GM12878 (cell line): Measurements from ENCODE around the gene TDRD7. TPM values are rescaled to one million over a fixed set of nuclear protein-coding genes. Genes with fewer than 3 reads are reported as not detected.

Experiments
- ATAC-seq: fragments of 200-7000 bp; cut with Tn5 transposase; 3 replicates; pipeline ENCODE4 v1.9.1; 2020; ENCODE audit warnings: mild to moderate bottlenecking, moderate library complexity
- BruUV-seq: library from RNA; stranded (reverse); fragments of 400-500 nt; replicated peaks from 2 replicates; lab custom pipeline; 2021; lab: Mats Ljungman, UMichigan
- CTCF ChIA-PET: fragments of 300-600 bp; sonication (Branson Sonifier 250); formaldehyde crosslinking; extraction: SDS; loops from one replicate; lab custom pipeline; 2021; ENCODE audit warnings: inconsistent platforms; lab: Yijun Ruan, JAX
- POLR2A ChIA-PET: fragments of 350-600 bp; formaldehyde crosslinking; extraction: SDS; loops from one replicate; lab custom pipeline; 2021; ENCODE audit warnings: inconsistent platforms; lab: Charles Lee
- RAD21 ChIA-PET: fragments of 300-600 bp; sonication (Branson Sonifier 250); formaldehyde crosslinking; loops from one replicate; lab custom pipeline; 2023; ENCODE audit warnings: antibody characterized with exemption; ENCODE audit not compliant: unreplicated experiment; lab: Charles Lee
- SMC1A ChIA-PET: fragments of 300-600 bp; sonication (Branson Sonifier 250); formaldehyde crosslinking; loops from one replicate; lab custom pipeline; 2023; ENCODE audit not compliant: unreplicated experiment, uncharacterized antibody; lab: Charles Lee
- DNase-seq: peaks from one replicate; pipeline ENCODE4 v3.0.0-alpha.2; 2011; ENCODE audit warnings: low read depth, low spot score
- FAIRE-seq: peaks from 3 replicates; lab custom pipeline; 2011; peaks lifted over from hg19 to GRCh38; lab: Jason Lieb, UNC
- H2AFZ ChIP-seq: 2 replicates; pipeline ENCODE4 v1.6.0; 2011; ENCODE audit warnings: low read depth, low read length, control low read depth; ENCODE audit not compliant: control insufficient read depth
- H3K27ac ChIP-seq: 2 replicates; pipeline ENCODE4 v1.5.1; 2011; ENCODE audit warnings: control low read depth; ENCODE audit not compliant: control insufficient read depth, insufficient read depth
- H3K27me3 ChIP-seq, 2 experiments: replicated peaks in 1 of 2; 2 replicates each; pipeline versions ENCODE4 v1.6.0 to v1.6.1; 2011; ENCODE audit warnings: low read length in 1 of 2; ENCODE audit not compliant: control insufficient read depth in 2 of 2, insufficient read depth in 2 of 2
- H3K36me3 ChIP-seq, 2 experiments: 2 replicates each; pipeline ENCODE4 v1.5.1; 2011; ENCODE audit warnings: low read length in 1 of 2; ENCODE audit not compliant: control insufficient read depth in 2 of 2, insufficient read depth in 2 of 2
- H3K4me1 ChIP-seq: 2 replicates; pipeline ENCODE4 v1.6.1; 2011; ENCODE audit warnings: mild to moderate bottlenecking, low read length, moderate library complexity, mixed read lengths; ENCODE audit not compliant: control insufficient read depth, insufficient read depth
- H3K4me2 ChIP-seq: 2 replicates; pipeline ENCODE4 v1.6.0; 2011; ENCODE audit warnings: control low read depth; ENCODE audit not compliant: control insufficient read depth, insufficient read depth
- H3K4me3 ChIP-seq: fragments of 200-600 bp; sonication (generic); 2 replicates; pipeline ENCODE4 v1.5.1; 2016
- H3K79me2 ChIP-seq: 2 replicates; pipeline ENCODE4 v1.6.0; 2011; ENCODE audit warnings: low read length; ENCODE audit not compliant: control insufficient read depth, insufficient read depth
- H3K9ac ChIP-seq: 2 replicates; pipeline ENCODE4 v1.8.0; 2011; ENCODE audit warnings: low read length, control low read depth, mixed read lengths; ENCODE audit not compliant: control insufficient read depth, insufficient read depth
- H3K9me3 ChIP-seq: replicated peaks from 3 replicates; pipeline ENCODE4 v1.5.1; 2011; ENCODE audit warnings: mild to moderate bottlenecking, low read length; ENCODE audit not compliant: control insufficient read depth, insufficient read depth
- H4K20me1 ChIP-seq: 2 replicates; pipeline ENCODE4 v1.6.0; 2011; ENCODE audit not compliant: control insufficient read depth, insufficient read depth
- CBX3 ChIP-seq: fragments of 200-600 bp; sonication (generic); IDR thresholded peaks from 2 replicates; pipeline ENCODE4 v1.6.1; 2016; ENCODE audit warnings: low read depth, borderline replicate concordance
- CEBPB ChIP-seq, 2 experiments: fragments of 150-350 bp in 1 of 2; IDR thresholded peaks; 2 replicates each; pipeline ENCODE4 v1.6.1; 2012 to 2014; ENCODE audit warnings: low read depth in 2 of 2, low read length in 2 of 2, borderline replicate concordance in 1 of 2, inconsistent platforms in 1 of 2
- ESRRA ChIP-seq: IDR thresholded peaks from 2 replicates; pipeline ENCODE4 v1.6.1; 2012; ENCODE audit warnings: mild to moderate bottlenecking, low read length, improper control_type of control experiment
- JUNB ChIP-seq: IDR thresholded peaks from 2 replicates; pipeline ENCODE4 v1.6.1; 2016; ENCODE audit warnings: antibody characterized with exemption, mild to moderate bottlenecking
- PAX8 ChIP-seq: fragments of 450-650 bp; IDR thresholded peaks from 2 replicates; pipeline ENCODE4 v1.6.1; 2017; ENCODE audit warnings: mild to moderate bottlenecking, moderate library complexity
- STAT1 ChIP-seq: fragments of 450-650 bp; conservative IDR thresholded peaks from 2 replicates; pipeline ENCODE4 v1.6.1; 2014; ENCODE audit warnings: antibody characterized with exemption, mild to moderate bottlenecking
- TARDBP ChIP-seq: IDR thresholded peaks from 2 replicates; pipeline ENCODE4 v1.6.1; 2016; ENCODE audit warnings: borderline replicate concordance
- TCF3 ChIP-seq: IDR thresholded peaks from 2 replicates; pipeline ENCODE4 v1.6.1; 2012; ENCODE audit warnings: low read depth, mild to moderate bottlenecking, low read length, borderline replicate concordance; ENCODE audit not compliant: insufficient read depth
- ZZZ3 ChIP-seq: IDR thresholded peaks from 2 replicates; pipeline ENCODE4 v1.6.1; 2011; ENCODE audit warnings: low read depth; ENCODE audit not compliant: control insufficient read depth, insufficient read length
- WGBS: methylation state at CpG from one replicate; pipeline ENCODE4 v1.1.6; 2016; ENCODE audit warnings: low lambda C conversion rate; ENCODE audit not compliant: insufficient replicate concordance, insufficient coverage; ENCODE audit errors: missing lambda C conversion rate; 5-methylcytosine and 5-hydroxymethylcytosine counted together
- in situ Hi-C: fragments of 300-500 bp; cut with MboI; formaldehyde crosslinking; loops from 9 replicates; pipeline ENCODE4 v1.14.3; 2018; ENCODE audit warnings: mixed read lengths
- intact Hi-C: fragments of 100-400 bp; cut with micrococcal nuclease; formaldehyde crosslinking; loops from one replicate; pipeline ENCODE4 v1.14.2; 2022; ENCODE audit not compliant: unreplicated experiment
- polyA plus RNA-seq, 11 experiments: library from polyadenylated mRNA; depleted of rRNA in 4 of 11; unstranded in 6 of 11; stranded (reverse) in 5 of 11; fragments of >200 nt; fragmentation: Nextera tagmentation in 4 of 11; fragmentation: Illumina TruSeq in 1 of 11; extraction: Ambion mirVana in 4 of 11; extraction: Trizol in 1 of 11; gene quantifications; 1 replicate in 1 of 11; 2 replicates in 10 of 11; pipeline versions ENCODE4 v1.2.1 to v1.2.3, GENCODE V29; 2011 to 2016; ENCODE audit warnings: inconsistent platforms in 2 of 11, missing spikeins in 2 of 11, low read depth in 1 of 11
- total RNA-seq, 4 experiments: library from RNA; depleted of rRNA in 3 of 4; stranded (reverse); fragments of >200 nt in 3 of 4; fragmentation: Illumina TruSeq in 1 of 4; extraction: Trizol in 1 of 4; gene quantifications; 2 replicates each; pipeline versions ENCODE4 v1.2.1 to v1.2.3, GENCODE V29; 2013 to 2021
- TF ChIP-seq, protein P1 (sequence below): fragments of 150-350 bp; IDR thresholded peaks from 2 replicates; pipeline ENCODE4 v1.6.1; 2014; ENCODE audit warnings: mild to moderate bottlenecking, low read depth, low read length
- TF ChIP-seq, protein P2 (sequence below), 3 experiments: IDR thresholded peaks in 2 of 3; conservative IDR thresholded peaks in 1 of 3; 2 replicates each; pipeline ENCODE4 v1.5.1; 2011; ENCODE audit warnings: low read depth in 3 of 3, low read length in 3 of 3, mild to moderate bottlenecking in 3 of 3, control low read depth in 2 of 3, moderate library complexity in 2 of 3, inconsistent platforms in 1 of 3, mixed read lengths in 1 of 3; ENCODE audit not compliant: control insufficient read depth in 2 of 3, insufficient read depth in 1 of 3; ENCODE audit errors: extremely low read depth in 1 of 3
- TF ChIP-seq, protein P3 (sequence below): fragments of 450-650 bp; IDR thresholded peaks from 2 replicates; pipeline ENCODE4 v1.6.1; 2017; ENCODE audit warnings: borderline replicate concordance
- TF ChIP-seq, protein P4 (sequence below): fragments of 450-650 bp; IDR thresholded peaks from 2 replicates; pipeline ENCODE4 v1.6.1; 2016; ENCODE audit warnings: mild to moderate bottlenecking, moderate library complexity, borderline replicate concordance

The TDRD7 gene
- total and polyA plus RNA-seq, 10 of the 15 experiments (the other 5 are each of a cell fraction or from before 2014, with no cell fraction given), result 5.7 to 26.4 (median 16.2) TPM

DNA sequence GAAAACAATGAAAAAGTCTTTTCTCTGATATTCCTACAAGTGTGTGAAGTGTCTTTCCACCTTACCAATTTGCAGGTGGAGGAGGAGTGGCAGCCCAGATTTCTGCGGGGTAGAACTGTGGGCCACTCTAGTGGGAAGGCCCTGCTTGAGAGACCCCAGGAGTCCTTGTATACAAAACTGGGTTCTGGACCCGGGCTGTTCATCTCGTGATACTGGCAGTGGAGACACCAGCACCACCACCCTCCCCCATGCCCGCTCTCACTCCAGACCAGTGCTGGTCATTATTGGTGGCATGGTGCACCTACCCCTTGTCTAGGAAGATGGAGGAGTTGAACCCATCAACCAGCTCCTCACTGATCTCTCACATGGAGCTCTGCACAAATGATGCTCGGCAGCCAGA, 16.2 kb upstream of the TDRD7 start (continued):
- no peak for TF ChIP-seq CEBPB (IDR thresholded peaks at IDR 0.05; ENCODE audit: borderline replicate concordance in 1 of 2, low read depth in 2 of 2, low read length in 2 of 2)
- TF ChIP-seq STAT1, result no peak

DNA sequence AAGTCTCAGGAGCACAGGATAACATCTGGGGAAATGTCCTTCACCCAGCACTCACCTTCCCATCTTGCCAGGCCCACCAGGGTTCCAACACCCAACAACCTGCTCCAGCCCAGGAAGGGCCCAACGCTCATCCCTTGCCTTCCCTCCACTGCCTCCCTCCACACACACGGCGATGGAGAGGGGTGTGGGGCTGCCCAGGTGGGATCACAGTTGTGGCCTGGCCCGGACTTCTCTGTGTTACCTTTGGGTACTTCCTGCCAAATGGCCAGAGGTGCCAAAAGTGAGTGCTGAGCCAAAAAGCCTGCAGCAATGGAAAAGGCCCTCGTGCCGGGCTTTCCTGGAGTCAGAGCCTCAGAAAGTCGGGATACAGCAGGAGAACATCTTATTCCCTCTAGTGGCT, 15.6 kb upstream of the TDRD7 start:
- ATAC-seq (no peak), FAIRE-seq (no peak), DNase-seq (no peak)
- no peaks in the 10 kb centered on the region for H3K36me3 ChIP-seq
- H3K9ac ChIP-seq, result no peak overlapping the region
- H3K4me2 ChIP-seq, result no peak overlapping the region
- 65% methylated on average over 7 of the region's 7 CpGs for WGBS
- intact Hi-C loops, result no loop called here
- no TSS peak for BruUV-seq
- no peaks in the 10 kb centered on the region; the same call in 1 of the 2 replicates for H4K20me1 ChIP-seq
- in situ Hi-C loops, result loop anchor here (5.0 kb wide), 1 partner anchor 539 kb away; no protein-coding TSS in a partner anchor
- H3K27me3 ChIP-seq, result no peaks in the 10 kb centered on the region
- no peak overlapping the region for H3K27ac ChIP-seq
- no peak overlapping the region for H3K4me3 ChIP-seq
- H2AFZ ChIP-seq, result no peak overlapping the region
- H3K9me3 ChIP-seq, result no peaks in the 10 kb centered on the region
- ChIA-PET POLR2A (interaction anchor here (1.2 kb wide), 1 partner anchor 10 kb away, joined by 3 read pairs; no protein-coding TSS in a partner anchor), SMC1A (interaction anchor here (1.1 to 5.4 kb wide), 3 partner anchors 10 to 540 kb away, joined by 3 to 66 read pairs (median 19); no protein-coding TSS in a partner anchor), CTCF (interaction anchor here (1.9 to 4.3 kb wide), 5 partner anchors 10 to 540 kb away, joined by 8 to 87 read pairs (median 22); partner anchors contain the start of genes TDRD7 and ZNF782), RAD21 (no interaction called here)
- no peaks in the 10 kb centered on the region for H3K79me2 ChIP-seq
- H3K4me1 ChIP-seq, result peaks cover 6% of the 10 kb centered on the region
- TF ChIP-seq PAX8 (no peak), TCF3 (no peak), ZZZ3 (no peak), TARDBP (no peak), JUNB (no peak), CBX3 (no peak), ESRRA (no peak)
- TF ChIP-seq, protein P1, sequence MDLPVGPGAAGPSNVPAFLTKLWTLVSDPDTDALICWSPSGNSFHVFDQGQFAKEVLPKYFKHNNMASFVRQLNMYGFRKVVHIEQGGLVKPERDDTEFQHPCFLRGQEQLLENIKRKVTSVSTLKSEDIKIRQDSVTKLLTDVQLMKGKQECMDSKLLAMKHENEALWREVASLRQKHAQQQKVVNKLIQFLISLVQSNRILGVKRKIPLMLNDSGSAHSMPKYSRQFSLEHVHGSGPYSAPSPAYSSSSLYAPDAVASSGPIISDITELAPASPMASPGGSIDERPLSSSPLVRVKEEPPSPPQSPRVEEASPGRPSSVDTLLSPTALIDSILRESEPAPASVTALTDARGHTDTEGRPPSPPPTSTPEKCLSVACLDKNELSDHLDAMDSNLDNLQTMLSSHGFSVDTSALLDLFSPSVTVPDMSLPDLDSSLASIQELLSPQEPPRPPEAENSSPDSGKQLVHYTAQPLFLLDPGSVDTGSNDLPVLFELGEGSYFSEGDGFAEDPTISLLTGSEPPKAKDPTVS, result no peak
- TF ChIP-seq, protein P2, sequence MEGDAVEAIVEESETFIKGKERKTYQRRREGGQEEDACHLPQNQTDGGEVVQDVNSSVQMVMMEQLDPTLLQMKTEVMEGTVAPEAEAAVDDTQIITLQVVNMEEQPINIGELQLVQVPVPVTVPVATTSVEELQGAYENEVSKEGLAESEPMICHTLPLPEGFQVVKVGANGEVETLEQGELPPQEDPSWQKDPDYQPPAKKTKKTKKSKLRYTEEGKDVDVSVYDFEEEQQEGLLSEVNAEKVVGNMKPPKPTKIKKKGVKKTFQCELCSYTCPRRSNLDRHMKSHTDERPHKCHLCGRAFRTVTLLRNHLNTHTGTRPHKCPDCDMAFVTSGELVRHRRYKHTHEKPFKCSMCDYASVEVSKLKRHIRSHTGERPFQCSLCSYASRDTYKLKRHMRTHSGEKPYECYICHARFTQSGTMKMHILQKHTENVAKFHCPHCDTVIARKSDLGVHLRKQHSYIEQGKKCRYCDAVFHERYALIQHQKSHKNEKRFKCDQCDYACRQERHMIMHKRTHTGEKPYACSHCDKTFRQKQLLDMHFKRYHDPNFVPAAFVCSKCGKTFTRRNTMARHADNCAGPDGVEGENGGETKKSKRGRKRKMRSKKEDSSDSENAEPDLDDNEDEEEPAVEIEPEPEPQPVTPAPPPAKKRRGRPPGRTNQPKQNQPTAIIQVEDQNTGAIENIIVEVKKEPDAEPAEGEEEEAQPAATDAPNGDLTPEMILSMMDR (IDR thresholded peaks at IDR 0.05 in 2 of 3, conservative IDR thresholded peaks at IDR 0.05 in 1 of 3; ENCODE audit: control insufficient read depth in 2 of 3, extremely low read depth in 1 of 3, insufficient read depth in 1 of 3, low read depth in 3 of 3, low read length in 3 of 3), result no peak
- TF ChIP-seq, protein P3, sequence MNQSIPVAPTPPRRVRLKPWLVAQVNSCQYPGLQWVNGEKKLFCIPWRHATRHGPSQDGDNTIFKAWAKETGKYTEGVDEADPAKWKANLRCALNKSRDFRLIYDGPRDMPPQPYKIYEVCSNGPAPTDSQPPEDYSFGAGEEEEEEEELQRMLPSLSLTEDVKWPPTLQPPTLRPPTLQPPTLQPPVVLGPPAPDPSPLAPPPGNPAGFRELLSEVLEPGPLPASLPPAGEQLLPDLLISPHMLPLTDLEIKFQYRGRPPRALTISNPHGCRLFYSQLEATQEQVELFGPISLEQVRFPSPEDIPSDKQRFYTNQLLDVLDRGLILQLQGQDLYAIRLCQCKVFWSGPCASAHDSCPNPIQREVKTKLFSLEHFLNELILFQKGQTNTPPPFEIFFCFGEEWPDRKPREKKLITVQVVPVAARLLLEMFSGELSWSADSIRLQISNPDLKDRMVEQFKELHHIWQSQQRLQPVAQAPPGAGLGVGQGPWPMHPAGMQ, result no peak
- TF ChIP-seq, protein P4, sequence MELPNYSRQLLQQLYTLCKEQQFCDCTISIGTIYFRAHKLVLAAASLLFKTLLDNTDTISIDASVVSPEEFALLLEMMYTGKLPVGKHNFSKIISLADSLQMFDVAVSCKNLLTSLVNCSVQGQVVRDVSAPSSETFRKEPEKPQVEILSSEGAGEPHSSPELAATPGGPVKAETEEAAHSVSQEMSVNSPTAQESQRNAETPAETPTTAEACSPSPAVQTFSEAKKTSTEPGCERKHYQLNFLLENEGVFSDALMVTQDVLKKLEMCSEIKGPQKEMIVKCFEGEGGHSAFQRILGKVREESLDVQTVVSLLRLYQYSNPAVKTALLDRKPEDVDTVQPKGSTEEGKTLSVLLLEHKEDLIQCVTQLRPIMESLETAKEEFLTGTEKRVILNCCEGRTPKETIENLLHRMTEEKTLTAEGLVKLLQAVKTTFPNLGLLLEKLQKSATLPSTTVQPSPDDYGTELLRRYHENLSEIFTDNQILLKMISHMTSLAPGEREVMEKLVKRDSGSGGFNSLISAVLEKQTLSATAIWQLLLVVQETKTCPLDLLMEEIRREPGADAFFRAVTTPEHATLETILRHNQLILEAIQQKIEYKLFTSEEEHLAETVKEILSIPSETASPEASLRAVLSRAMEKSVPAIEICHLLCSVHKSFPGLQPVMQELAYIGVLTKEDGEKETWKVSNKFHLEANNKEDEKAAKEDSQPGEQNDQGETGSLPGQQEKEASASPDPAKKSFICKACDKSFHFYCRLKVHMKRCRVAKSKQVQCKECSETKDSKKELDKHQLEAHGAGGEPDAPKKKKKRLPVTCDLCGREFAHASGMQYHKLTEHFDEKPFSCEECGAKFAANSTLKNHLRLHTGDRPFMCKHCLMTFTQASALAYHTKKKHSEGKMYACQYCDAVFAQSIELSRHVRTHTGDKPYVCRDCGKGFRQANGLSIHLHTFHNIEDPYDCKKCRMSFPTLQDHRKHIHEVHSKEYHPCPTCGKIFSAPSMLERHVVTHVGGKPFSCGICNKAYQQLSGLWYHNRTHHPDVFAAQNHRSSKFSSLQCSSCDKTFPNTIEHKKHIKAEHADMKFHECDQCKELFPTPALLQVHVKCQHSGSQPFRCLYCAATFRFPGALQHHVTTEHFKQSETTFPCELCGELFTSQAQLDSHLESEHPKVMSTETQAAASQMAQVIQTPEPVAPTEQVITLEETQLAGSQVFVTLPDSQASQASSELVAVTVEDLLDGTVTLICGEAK, result no peak
